Activated gamma-delta T cell (primary cell): ENCODE results near the gene ABCF3.
A peak's percentile ranks its signal among the peaks of the same experiment; 100 is the strongest.
"Not testable (repeated sequence)": the region's sequence is repeated elsewhere in the genome, so short reads cannot be mapped to it uniquely, and the experiment has no call there.

ENCODE experiments used
- DNase-seq: peaks from one replicate; lab custom pipeline; 2025; lab: John Stamatoyannopoulos, UW
- total RNA-seq, 2 donors: gene quantifications; one replicate each; lab custom pipeline; 2026; lab: John Stamatoyannopoulos, UW

The ABCF3 gene
- 76.5 to 85.0 reads per million in 2 donors for total RNA-seq

GRCh38 chr3:184186184-184186901, at the start of gene ABCF3:
TSS of gene ABCF3 (plus strand) at chr3:184186199. CDS start at chr3:184186208, 9 bp downstream.
- no peak for DNase-seq

- DNase-seq: no peak
Observed at GRCh38 chr3:184140436-184140835, 45.6 kb upstream of the ABCF3 start.

GRCh38 chr3:184142199-184142598, 43.8 kb upstream of the ABCF3 start:
- DNase-seq: no peak

- no peak for DNase-seq
Observed at GRCh38 chr3:184143327-184143726, 42.7 kb upstream of the ABCF3 start.

- DNase-seq: no peak
Observed at GRCh38 chr3:184144505-184144904, 41.5 kb upstream of the ABCF3 start.

GRCh38 chr3:184145111-184145524, 40.9 kb upstream of the ABCF3 start:
- DNase-seq: no peak

- no peak for DNase-seq
Observed at GRCh38 chr3:184145751-184146270, 40.2 kb upstream of the ABCF3 start.

- DNase-seq: no peak
Observed at GRCh38 chr3:184148076-184148475, 37.9 kb upstream of the ABCF3 start.

- no peak for DNase-seq
Observed at GRCh38 chr3:184149123-184149522, 36.9 kb upstream of the ABCF3 start.

GRCh38 chr3:184149770-184150169, 36.2 kb upstream of the ABCF3 start:
- not testable (repeated sequence) for DNase-seq

- DNase-seq: peak; percentile 37
Observed at GRCh38 chr3:184154885-184155643, 30.9 kb upstream of the ABCF3 start, which contains the start of gene DVL3. TSS of gene DVL3 (plus strand) at chr3:184155377. CDS start at chr3:184155636, 259 bp downstream.

- peak; percentile 29 for DNase-seq
Observed at GRCh38 chr3:184155644-184156521, 30.1 kb upstream of the ABCF3 start.

GRCh38 chr3:184156522-184156955, 29.5 kb upstream of the ABCF3 start:
- no peak for DNase-seq

- no peak for DNase-seq
Observed at GRCh38 chr3:184157206-184157605, 28.8 kb upstream of the ABCF3 start.

GRCh38 chr3:184158404-184158803, 27.6 kb upstream of the ABCF3 start:
- DNase-seq: no peak

- no peak for DNase-seq
Observed at GRCh38 chr3:184160456-184160855, 25.5 kb upstream of the ABCF3 start.

GRCh38 chr3:184162571-184163070, 23.4 kb upstream of the ABCF3 start:
- DNase-seq: not testable (repeated sequence)

- no peak for DNase-seq
Observed at GRCh38 chr3:184164648-184165330, 21.2 kb upstream of the ABCF3 start.

GRCh38 chr3:184165543-184165942, 20.5 kb upstream of the ABCF3 start:
- DNase-seq: no peak

- DNase-seq: no peak
Observed at GRCh38 chr3:184166671-184167070, 19.3 kb upstream of the ABCF3 start.

GRCh38 chr3:184167786-184168185, 18.2 kb upstream of the ABCF3 start:
- DNase-seq: no peak
